Heart left ventricle (tissue), 13 donors: ENCODE results near the gene C1GALT1C1L.

Experiments
- CTCF ChIP-seq, 12 donors: fragments of 200-600 bp; sonication (generic) in 4 of 12; IDR thresholded peaks; one replicate each; pipeline versions ENCODE4 v1.5.0 to v1.8.0; 2018 to 2022; ENCODE audit warnings: antibody characterized with exemption in 12 of 12, mild to moderate bottlenecking in 5 of 12
- POLR2A ChIP-seq, 2 donors: fragments of 450-650 bp; IDR thresholded peaks; one replicate each; pipeline ENCODE4 v1.6.1; 2017; ENCODE audit warnings: antibody characterized with exemption in 2 of 2, mild to moderate bottlenecking in 2 of 2, moderate library complexity in 2 of 2
- donor health status: ischemic (EF 13 %, LVEDD 7.1; RV severe dilation, severe dysfunction).
- donor health status: DM: no; HTN: yes; CAD: no.
- donor health status: DM: no; HTN: no; CAD: no.
- donor health status: ischemic (EF 25% LVEDD 6.9; RV normal size, moderate dysfunction).
- donor health status: ischemic (EF 25% LVEDD 5.7; RV mildly dilated, moderate dysfunction).
- donor health status: ischemic (EF 35%, LVEDD 5.7; RV mildly dilated, moderate dysfunction).
- donor health status: nonischemic (EF 11% LVEDD 7.7; RV severe dilation, severe dysfunction).
- donor health status: DM: yes; HTN: yes; CAD: no.
- donor health status: PGD.
- donor health status: ischemic (EF 29% LVEDD 5.4; RV normal size, mild dysfunction).
- donor health status: nonischemic (EF 23%, LVEDD 6.1; RV moderate dilation, normal function).

- TF ChIP-seq CTCF (IDR thresholded peaks at IDR 0.05) = no peak
- TF ChIP-seq POLR2A (IDR thresholded peaks at IDR 0.05) = no peak
Observed at GRCh38 chr2:43689999-43690398, 13.8 kb upstream of the C1GALT1C1L start.
